ENCODE results near the gene ZNRF3. TPM values are rescaled to one million over a fixed set of nuclear protein-coding genes. Genes with fewer than 3 reads are reported as not detected.

Gene ZNRF3
- total and polyA plus RNA-seq, 4 donors: 3.5 to 10.2 (median 6.9) TPM

- no peak for TF ChIP-seq CTCF (IDR thresholded peaks at IDR 0.05; ENCODE audit: control extremely low read depth, extremely low read depth)
- peaks cover 0 to 25% (median 0%) of the 10 kb centered on the region in 4 donors for H3K36me3 ChIP-seq (ENCODE audit: control insufficient read depth in 4 of 4, insufficient read depth in 4 of 4, low read length in 4 of 4)
- no peaks in the 10 kb centered on the region for H3K9me3 ChIP-seq (ENCODE audit: control insufficient read depth in 4 of 4, insufficient read depth in 3 of 4, low read length in 3 of 4)
- no peak for ATAC-seq (ENCODE audit: insufficient read depth, low FRiP score)
- no peaks in the 10 kb centered on the region for H3K27me3 ChIP-seq (ENCODE audit: control insufficient read depth in 3 of 3, insufficient read depth in 3 of 3, low read length in 2 of 3)
- no peak overlapping the region for H3K9ac ChIP-seq (ENCODE audit: insufficient read depth in 1 of 2, low read length in 2 of 2)
- 95 to 100% methylated on average over 2 of the region's 2 CpGs for WGBS, 2 donors
- H3K4me1 ChIP-seq (ENCODE audit: control insufficient read depth in 5 of 5, insufficient read depth in 5 of 5, low read length in 5 of 5): peaks cover 2 to 35% (median 15%) of the 10 kb centered on the region in 5 donors
- H3K27ac ChIP-seq (ENCODE audit: low read depth in 1 of 2, low read length in 1 of 2): no peak overlapping the region
- H3K4me3 ChIP-seq: no peak overlapping the region
- DNase-seq: no peak
These were observed 214.9 kb downstream of the ZNRF3 start for GRCh38 chr22:29098296-29098695.

GRCh38 chr22:29102300-29102699 is 218.9 kb downstream of the ZNRF3 start:
- no peaks in the 10 kb centered on the region for H3K27me3 ChIP-seq (ENCODE audit: control insufficient read depth in 3 of 3, insufficient read depth in 3 of 3, low read length in 2 of 3)
- peaks cover 1 to 15% (median 5%) of the 10 kb centered on the region in 5 donors for H3K4me1 ChIP-seq (ENCODE audit: control insufficient read depth in 5 of 5, insufficient read depth in 5 of 5, low read length in 5 of 5)
- H3K9ac ChIP-seq (ENCODE audit: insufficient read depth in 1 of 2, low read length in 2 of 2): no peak overlapping the region
- ATAC-seq (ENCODE audit: insufficient read depth, low FRiP score) (no peak), DNase-seq (no peak)
- no peak for TF ChIP-seq CTCF (IDR thresholded peaks at IDR 0.05; ENCODE audit: control extremely low read depth, extremely low read depth)
- no peak overlapping the region for H3K4me3 ChIP-seq
- H3K36me3 ChIP-seq (ENCODE audit: control insufficient read depth in 4 of 4, insufficient read depth in 4 of 4, low read length in 4 of 4): peaks cover 0 to 19% (median under 1%) of the 10 kb centered on the region in 4 donors
- no peak overlapping the region for H3K27ac ChIP-seq (ENCODE audit: low read depth in 1 of 2, low read length in 1 of 2)
- H3K9me3 ChIP-seq (ENCODE audit: control insufficient read depth in 4 of 4, insufficient read depth in 3 of 4, low read length in 3 of 4): no peaks in the 10 kb centered on the region
- 95% methylated on average over 2 of the region's 2 CpGs for WGBS, 2 donors

- no peaks in the 10 kb centered on the region for H3K27me3 ChIP-seq (ENCODE audit: control insufficient read depth in 3 of 3, insufficient read depth in 3 of 3, low read length in 2 of 3)
- no peak for ATAC-seq (ENCODE audit: insufficient read depth, low FRiP score)
- H3K36me3 ChIP-seq (ENCODE audit: control insufficient read depth in 4 of 4, insufficient read depth in 4 of 4, low read length in 4 of 4): peaks cover 0 to 19% (median under 1%) of the 10 kb centered on the region in 4 donors
- WGBS, 2 donors: 91 to 94% methylated on average over 1 of the region's 1 CpG
- H3K9ac ChIP-seq (ENCODE audit: insufficient read depth in 1 of 2, low read length in 2 of 2): peak overlapping the region in 1 of 2 donors; percentile 4
- DNase-seq: no peak
- no peak overlapping the region for H3K4me3 ChIP-seq
- no peaks in the 10 kb centered on the region for H3K9me3 ChIP-seq (ENCODE audit: control insufficient read depth in 4 of 4, insufficient read depth in 3 of 4, low read length in 3 of 4)
- H3K4me1 ChIP-seq (ENCODE audit: control insufficient read depth in 5 of 5, insufficient read depth in 5 of 5, low read length in 5 of 5): peaks cover 0 to 15% (median 5%) of the 10 kb centered on the region in 5 donors
- TF ChIP-seq CTCF (IDR thresholded peaks at IDR 0.05; ENCODE audit: control extremely low read depth, extremely low read depth): no peak
- H3K27ac ChIP-seq (ENCODE audit: low read depth in 1 of 2, low read length in 1 of 2): no peak overlapping the region
These were observed 219.7 kb downstream of the ZNRF3 start for GRCh38 chr22:29103121-29103520.

- H3K27me3 ChIP-seq (ENCODE audit: control insufficient read depth in 3 of 3, insufficient read depth in 3 of 3, low read length in 2 of 3): no peaks in the 10 kb centered on the region
- 60 to 62% methylated on average over 2 of the region's 2 CpGs for WGBS, 2 donors
- no peak for ATAC-seq (ENCODE audit: insufficient read depth, low FRiP score)
- H3K9me3 ChIP-seq (ENCODE audit: control insufficient read depth in 4 of 4, insufficient read depth in 3 of 4, low read length in 3 of 4): no peaks in the 10 kb centered on the region
- peaks cover 0 to 9% (median under 1%) of the 10 kb centered on the region in 4 donors for H3K36me3 ChIP-seq (ENCODE audit: control insufficient read depth in 4 of 4, insufficient read depth in 4 of 4, low read length in 4 of 4)
- DNase-seq: no peak
- no peak overlapping the region for H3K9ac ChIP-seq (ENCODE audit: insufficient read depth in 1 of 2, low read length in 2 of 2)
- H3K27ac ChIP-seq (ENCODE audit: low read depth in 1 of 2, low read length in 1 of 2): no peak overlapping the region
- TF ChIP-seq CTCF (IDR thresholded peaks at IDR 0.05; ENCODE audit: control extremely low read depth, extremely low read depth): no peak
- H3K4me3 ChIP-seq: no peak overlapping the region
- H3K4me1 ChIP-seq (ENCODE audit: control insufficient read depth in 5 of 5, insufficient read depth in 5 of 5, low read length in 5 of 5): peaks cover 0 to 15% (median 11%) of the 10 kb centered on the region in 5 donors
These were observed 222.1 kb downstream of the ZNRF3 start for GRCh38 chr22:29105468-29105867.

All from lung (tissue), 12 donors.